Measurements from ENCODE around the gene MMP23B.
"Not testable (repeated sequence)": the region's sequence is repeated elsewhere in the genome, so short reads cannot be mapped to it uniquely, and the experiment has no call there.

The MMP23B gene

GRCh38 chr1:1631782-1632420, at the start of gene MMP23B:
Gene MMP23B, plus strand, starts transcription at chr1:1632173. Its CDS starts 46 bp downstream, at chr1:1632219.
- in situ Hi-C loops (cut with MboI; ENCODE audit: low sequenced_read_pairs): no loop called here

- in situ Hi-C loops (cut with MboI; ENCODE audit: low sequenced_read_pairs): no loop called here
Observed at GRCh38 chr1:1582585-1583346, 49.2 kb upstream of the MMP23B start.

GRCh38 chr1:1583347-1584010, 48.5 kb upstream of the MMP23B start:
- in situ Hi-C loops (cut with MboI; ENCODE audit: low sequenced_read_pairs): no loop called here

GRCh38 chr1:1591452-1591851, 40.5 kb upstream of the MMP23B start:
- in situ Hi-C loops (cut with MboI; ENCODE audit: low sequenced_read_pairs): no loop called here

GRCh38 chr1:1593834-1594601, 38.0 kb upstream of the MMP23B start:
- in situ Hi-C loops (cut with MboI; ENCODE audit: low sequenced_read_pairs): no loop called here

GRCh38 chr1:1594602-1595260, 37.2 kb upstream of the MMP23B start:
- in situ Hi-C loops (cut with MboI; ENCODE audit: low sequenced_read_pairs): no loop called here

- in situ Hi-C loops (cut with MboI; ENCODE audit: low sequenced_read_pairs): not testable (repeated sequence)
Observed at GRCh38 chr1:1595341-1595740, 36.6 kb upstream of the MMP23B start.

GRCh38 chr1:1596493-1597274, 35.3 kb upstream of the MMP23B start:
- in situ Hi-C loops (cut with MboI; ENCODE audit: low sequenced_read_pairs): no loop called here

- in situ Hi-C loops (cut with MboI; ENCODE audit: low sequenced_read_pairs): no loop called here
Observed at GRCh38 chr1:1597275-1597930, 34.6 kb upstream of the MMP23B start.

- in situ Hi-C loops (cut with MboI; ENCODE audit: low sequenced_read_pairs): no loop called here
Observed at GRCh38 chr1:1598051-1598719, 33.8 kb upstream of the MMP23B start.

- in situ Hi-C loops (cut with MboI; ENCODE audit: low sequenced_read_pairs): no loop called here
Observed at GRCh38 chr1:1598720-1599029, 33.3 kb upstream of the MMP23B start.

GRCh38 chr1:1599030-1599934, 32.7 kb upstream of the MMP23B start:
- in situ Hi-C loops (cut with MboI; ENCODE audit: low sequenced_read_pairs): no loop called here

- in situ Hi-C loops (cut with MboI; ENCODE audit: low sequenced_read_pairs): no loop called here
Observed at GRCh38 chr1:1599935-1600860, 31.8 kb upstream of the MMP23B start, which contains the start of gene FNDC10. Gene FNDC10, minus strand, starts transcription at chr1:1600135. Its CDS starts 120 bp downstream, at chr1:1600015.

- in situ Hi-C loops (cut with MboI; ENCODE audit: low sequenced_read_pairs): no loop called here
Observed at GRCh38 chr1:1600861-1601563, 31.0 kb upstream of the MMP23B start.

GRCh38 chr1:1601564-1602303, 30.2 kb upstream of the MMP23B start:
- in situ Hi-C loops (cut with MboI; ENCODE audit: low sequenced_read_pairs): no loop called here
